ELF-1 (cell line): ENCODE data around the gene NAIF1.
"Not testable (repeated sequence)": the region's sequence is repeated elsewhere in the genome, so short reads cannot be mapped to it uniquely, and the experiment has no call there.

Experiments
- DNase-seq: peaks from one replicate; pipeline ENCODE4 v3.0.0-alpha.2; 2016; ENCODE audit warnings: low read depth, low spot score

Gene NAIF1

GRCh38 chr9:128088253-128088945 is 21.3 kb upstream of the NAIF1 start:
- no peak for DNase-seq

DNA sequence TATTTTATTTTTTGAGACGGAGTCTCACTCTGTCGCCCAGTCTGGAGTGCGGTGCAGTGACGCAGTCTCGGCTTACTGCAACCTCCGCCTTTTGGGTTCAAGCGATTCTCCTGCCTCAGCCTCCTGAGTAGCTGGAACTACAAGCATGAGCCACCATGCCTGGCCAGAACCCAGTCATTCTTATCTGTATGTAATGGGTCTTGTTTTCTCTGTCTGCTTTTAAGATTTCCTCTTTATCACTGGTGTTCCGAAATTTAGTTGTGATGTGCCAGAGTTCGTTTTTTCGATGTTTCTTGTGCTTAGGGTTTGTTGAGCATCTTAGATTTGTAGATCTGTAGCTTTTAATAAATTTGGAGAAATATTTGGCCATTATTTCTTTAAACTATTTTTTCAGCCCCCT is 20.1 kb upstream of the NAIF1 start:
- no peak for DNase-seq

GRCh38 chr9:128085943-128086342 is 18.8 kb upstream of the NAIF1 start:
- DNase-seq, result no peak

DNA sequence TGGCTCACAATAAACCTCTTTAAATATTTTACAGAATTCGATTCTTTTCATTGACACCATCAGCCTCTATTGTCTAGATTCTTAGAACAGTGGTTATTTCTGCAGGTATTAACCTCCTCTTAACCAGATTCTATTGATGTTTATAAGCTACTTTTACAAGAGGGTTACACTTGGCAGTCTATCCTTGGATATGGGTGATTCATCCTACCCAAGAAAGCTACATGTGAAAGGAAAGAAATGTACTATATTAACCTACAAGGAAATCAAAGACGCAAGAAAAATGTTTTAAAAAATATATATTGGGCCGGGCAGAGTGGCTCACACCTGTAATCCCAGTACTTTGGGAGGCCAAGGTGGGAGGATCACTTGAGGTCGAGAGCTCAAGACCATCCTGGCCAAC is 17.6 kb upstream of the NAIF1 start:
- no peak for DNase-seq

GRCh38 chr9:128082151-128082550 is 15.0 kb upstream of the NAIF1 start:
- peak; percentile 58 for DNase-seq

- no peak for DNase-seq
Measured at GRCh38 chr9:128081056-128081455, 13.9 kb upstream of the NAIF1 start.

GRCh38 chr9:128080206-128080605 is 13.1 kb upstream of the NAIF1 start:
- DNase-seq, result no peak

DNA sequence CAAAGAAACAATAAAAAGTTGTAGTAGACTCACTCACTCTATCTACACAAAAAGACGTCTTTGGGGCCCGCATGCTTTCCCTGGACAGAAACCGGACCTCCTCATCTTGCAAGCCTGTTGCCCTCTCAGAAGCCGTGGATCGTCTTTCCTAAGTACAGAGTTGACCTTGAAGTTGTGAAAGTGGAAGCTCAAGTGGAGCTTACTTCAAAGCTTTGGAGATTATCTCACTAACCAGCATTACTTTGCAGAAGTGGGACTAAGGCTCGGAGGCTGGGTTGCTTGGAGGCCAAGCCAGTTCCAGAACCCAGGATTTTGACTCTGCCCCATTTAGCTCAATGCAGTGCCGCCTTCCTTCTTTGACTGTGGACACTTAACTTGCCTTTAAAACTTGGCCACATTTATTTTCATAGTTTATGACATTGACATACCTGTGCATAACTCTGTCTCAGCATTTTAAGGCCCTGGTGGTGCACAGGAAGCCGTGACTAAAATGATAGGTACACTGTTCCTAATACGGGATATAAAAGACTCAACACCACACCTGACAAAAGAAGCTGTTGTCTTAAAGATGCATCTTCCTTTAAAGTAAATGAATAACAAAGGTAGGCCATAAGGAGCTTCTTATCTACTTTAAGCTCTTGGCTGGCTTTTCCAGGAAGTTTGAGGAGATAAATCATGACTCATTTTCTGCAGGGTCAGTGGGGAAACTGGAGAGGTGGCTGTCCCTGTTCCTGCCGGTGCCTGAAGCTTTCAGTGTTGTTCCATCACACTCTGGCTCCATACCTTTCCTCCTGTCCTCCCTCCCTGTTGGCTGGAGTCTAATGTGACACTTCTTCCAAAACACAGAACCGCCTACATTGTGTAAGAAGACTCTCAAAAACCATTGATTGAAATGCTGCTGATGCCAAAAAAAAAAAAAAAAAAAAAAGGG is 11.6 kb upstream of the NAIF1 start:
- DNase-seq, result peak; percentile 67

DNA sequence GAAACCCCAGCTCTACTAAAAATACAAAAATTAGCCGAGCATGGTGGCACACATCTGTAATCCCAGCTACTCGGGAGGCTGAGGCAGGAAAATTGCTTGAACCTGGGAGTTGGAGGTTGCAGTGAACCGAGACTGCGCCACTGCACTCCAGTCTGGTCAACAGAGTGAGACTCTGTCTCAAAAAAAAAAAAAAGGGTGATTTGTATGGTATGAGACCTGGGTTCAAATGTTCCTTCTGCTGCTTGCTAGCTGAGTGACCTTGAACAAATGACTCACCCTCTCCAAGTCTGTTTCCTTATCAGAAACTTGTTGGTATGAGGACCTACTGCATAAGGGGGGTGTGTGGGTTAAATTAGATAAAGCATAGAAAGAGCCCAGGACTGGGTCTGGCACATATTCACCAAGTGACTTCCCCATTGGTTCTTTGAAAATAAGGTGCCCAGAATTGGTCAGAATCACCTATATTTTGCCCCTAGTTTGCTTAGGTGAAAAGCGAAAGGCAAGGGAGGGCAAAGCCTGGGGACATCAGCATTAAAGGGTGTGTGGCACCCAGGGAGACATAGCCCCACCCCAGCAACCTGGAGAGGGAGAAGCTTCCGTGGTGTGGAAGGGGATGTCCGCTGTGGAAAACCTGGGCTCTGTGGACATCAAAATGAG is 10.9 kb upstream of the NAIF1 start:
- no peak for DNase-seq

DNA sequence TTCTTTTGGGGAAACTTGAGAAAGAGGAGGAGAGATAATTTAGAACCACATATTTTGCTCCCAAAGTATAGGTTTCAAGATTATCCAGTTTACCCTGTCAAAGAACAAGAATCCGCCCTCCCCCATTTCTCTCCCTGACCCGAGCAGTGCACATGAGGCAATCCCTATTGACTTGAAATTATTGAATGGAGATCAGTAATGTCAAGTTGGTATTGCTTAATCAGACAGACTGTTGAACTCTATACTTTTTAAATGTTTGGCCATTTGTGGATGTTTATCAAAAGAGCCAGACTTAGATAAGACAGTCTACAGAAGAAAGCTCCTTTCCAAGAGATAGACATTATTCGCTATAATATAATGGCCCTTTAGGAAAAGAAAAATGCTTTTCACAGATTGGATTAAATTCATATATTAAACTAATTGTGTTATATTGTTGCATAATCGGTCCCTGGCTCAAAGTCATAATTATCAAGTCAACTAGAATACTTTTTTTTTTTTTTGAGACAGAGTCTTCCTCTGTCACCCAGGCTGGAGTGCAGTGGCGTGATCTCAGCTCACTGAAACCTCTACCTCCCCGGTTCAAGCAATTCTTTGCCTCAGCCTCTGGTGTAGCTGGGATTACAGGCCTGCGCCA is 6.2 kb upstream of the NAIF1 start:
- DNase-seq, result no peak

GRCh38 chr9:128072144-128073021 is 5.3 kb upstream of the NAIF1 start:
- no peak for DNase-seq

- DNase-seq, result not testable (repeated sequence)
Measured at GRCh38 chr9:128071475-128071874, 4.4 kb upstream of the NAIF1 start.

DNA sequence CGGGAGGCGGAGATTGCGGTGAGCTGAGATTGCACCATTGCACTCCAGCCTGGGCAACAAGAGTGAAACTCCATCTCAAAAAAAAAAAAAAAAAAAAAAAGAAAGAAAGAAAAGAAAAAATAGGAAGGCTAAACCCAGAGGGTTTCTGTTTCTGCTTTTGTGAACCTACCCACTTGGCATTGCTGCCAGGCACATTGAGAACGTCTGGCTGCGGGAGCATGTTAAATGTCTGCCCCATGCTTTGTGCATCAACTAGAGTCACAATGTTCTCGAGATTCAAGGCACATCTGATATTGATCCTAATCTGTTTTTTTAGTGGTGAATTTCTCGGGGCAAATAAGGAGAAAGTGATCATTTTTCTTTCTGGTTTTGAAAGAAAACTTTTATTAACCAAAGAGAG is 3.8 kb upstream of the NAIF1 start:
- DNase-seq, result no peak

GRCh38 chr9:128068386-128069205 is 1.5 kb upstream of the NAIF1 start:
- DNase-seq, result no peak

DNA sequence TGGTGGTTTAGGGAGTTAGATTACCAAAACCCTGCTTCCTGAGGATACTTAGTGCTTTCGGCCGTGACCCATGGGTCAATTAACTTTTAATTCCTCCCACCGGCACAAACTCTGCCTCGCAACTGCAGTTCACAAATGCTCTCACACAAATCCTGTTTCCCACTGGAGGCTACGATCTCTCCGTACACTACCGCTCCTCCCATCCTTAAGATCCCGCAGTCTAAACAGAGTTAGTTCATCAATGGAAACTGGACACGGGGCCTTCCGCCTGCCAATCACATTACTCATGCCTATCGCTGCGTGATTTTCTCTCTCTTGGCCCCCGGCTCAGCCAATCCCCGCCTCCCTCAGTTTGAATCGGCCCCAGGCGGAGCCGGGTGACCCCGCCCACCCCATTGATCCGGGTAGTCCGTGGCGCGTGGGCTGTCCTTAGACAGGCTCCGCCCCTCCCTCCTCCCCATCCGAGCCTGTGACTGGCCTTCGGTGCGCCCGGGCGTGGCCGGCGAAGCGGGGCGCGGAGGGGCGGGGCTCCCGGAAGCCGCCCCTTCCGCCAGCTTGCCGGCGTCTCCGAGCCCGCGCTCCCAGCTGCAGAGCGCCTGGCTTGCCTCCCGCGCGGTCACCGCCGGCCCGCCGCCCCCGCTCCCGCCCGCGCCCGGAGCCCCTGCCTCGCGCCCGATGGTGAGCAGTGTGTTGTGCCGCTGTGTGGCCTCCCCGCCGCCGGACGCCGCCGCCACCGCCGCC is 695 bp upstream of the NAIF1 start, which contains the start of gene SLC25A25:
Gene SLC25A25 (plus strand): TSS at position 588 of the 741 bp plus-strand sequence. CDS start 88 bp downstream, at position 676.
- DNase-seq, result peak; percentile 100

GRCh38 chr9:128065907-128066712 is 1.0 kb downstream of the NAIF1 start:
- DNase-seq, result no peak

DNA sequence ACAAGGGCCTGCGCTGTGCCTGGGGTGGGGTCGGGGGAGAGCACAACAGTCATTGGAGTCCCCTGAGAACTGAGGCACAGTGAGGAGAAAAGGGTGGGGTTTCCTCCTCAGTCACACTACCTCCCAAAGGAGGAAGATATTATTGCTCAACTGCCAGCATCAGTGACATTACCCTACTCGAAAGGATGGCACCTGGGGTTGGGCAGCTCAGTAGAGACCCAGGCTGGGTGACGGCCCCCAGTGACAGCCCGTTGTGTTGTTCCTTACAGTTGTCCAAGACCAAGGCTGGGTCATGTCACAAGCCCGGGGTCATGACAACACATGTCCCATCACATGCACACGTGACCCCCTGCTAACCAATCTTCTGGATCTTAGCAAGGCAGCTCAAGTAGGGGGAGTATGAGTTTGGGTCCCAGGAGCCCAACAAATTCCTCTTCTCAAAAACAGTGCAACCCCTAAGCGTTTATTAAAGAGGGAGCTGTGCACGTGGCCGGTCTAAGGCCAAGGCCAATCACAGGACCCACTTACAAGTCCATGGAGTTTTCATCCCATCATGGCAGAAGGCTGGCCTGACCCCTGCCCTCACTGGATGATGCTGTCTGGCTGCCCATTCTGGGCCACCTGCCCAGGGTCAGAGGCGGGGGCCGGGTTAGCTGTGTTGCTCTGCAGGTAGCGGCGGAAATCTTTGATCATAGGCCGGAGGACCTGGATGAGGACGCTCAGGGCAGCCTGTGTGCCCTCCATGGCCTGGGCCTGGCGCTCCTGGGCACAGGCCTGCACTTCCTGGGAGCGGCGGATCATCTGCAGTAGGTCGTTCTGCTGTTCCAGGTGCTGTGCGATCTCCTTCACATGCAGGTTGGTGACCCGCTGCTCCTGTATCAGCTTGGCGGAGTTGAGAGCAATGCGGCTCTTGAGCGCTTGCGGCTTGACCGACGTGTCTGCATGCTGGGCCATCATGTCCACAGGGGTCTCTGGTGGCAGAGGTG is 4.0 kb downstream of the NAIF1 start:
- no peak for DNase-seq
